ENCODE results near the gene CMTM7. TPM values are rescaled to one million over a fixed set of nuclear protein-coding genes. Genes with fewer than 3 reads are reported as not detected.

The CMTM7 gene
- total and polyA plus RNA-seq, 2 of the 13 experiments (the other 11 are each of a cell fraction or from before 2014, with no cell fraction given): 20.9 to 21.4 TPM

DNA sequence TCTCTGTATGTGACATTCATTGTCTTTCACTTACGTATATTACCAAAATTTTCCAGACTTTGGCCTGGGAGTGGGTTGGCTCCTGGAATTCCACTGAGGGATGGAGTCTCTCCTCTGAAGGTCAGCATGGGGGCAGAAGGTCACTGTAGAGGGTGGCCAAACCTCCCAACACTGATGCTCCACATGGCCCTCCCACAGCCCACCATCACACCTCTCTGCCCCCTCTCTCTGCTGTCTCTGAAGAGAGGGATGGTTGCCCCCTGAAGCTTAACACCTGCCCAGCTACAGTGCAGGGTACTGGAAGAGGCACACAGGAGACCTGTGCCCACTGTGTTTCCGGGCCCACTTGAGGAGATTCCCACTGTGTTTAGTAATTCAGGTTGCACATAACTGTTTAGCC lies 58.8 kb downstream of the CMTM7 start:
- in situ Hi-C loops (cut with HindIII; ENCODE audit: extremely low pct_ligation_motif_present, low pct_unique_long_range_greater_than_20kb) (no loop called here), intact Hi-C loops (cut with micrococcal nuclease; ENCODE audit: unreplicated experiment) (no loop called here)
- 100% methylated on average over 2 of the region's 2 CpGs for WGBS (ENCODE audit: low lambda C conversion rate)
- no peaks in the 10 kb centered on the region for H3K4me1 ChIP-seq (ENCODE audit: insufficient read depth, low read length)
- no peak for FAIRE-seq
- no TSS peak for BruUV-seq (replicated peaks)
- POLR2A ChIA-PET: no interaction called here
- H2AFZ ChIP-seq (ENCODE audit: low read length): no peak overlapping the region
- H3K27me3 ChIP-seq (ENCODE audit: control insufficient read depth in 1 of 2, insufficient read depth in 2 of 2, low read length in 2 of 2): no peaks in the 10 kb centered on the region
- H3K9ac ChIP-seq (ENCODE audit: insufficient read depth, low read depth, low read length): no peak overlapping the region
- DNase-seq (ENCODE audit: low spot score): no peak
- no peak overlapping the region for H3K27ac ChIP-seq (ENCODE audit: extremely low read length, insufficient read depth, low read length)
- CTCF ChIA-PET (ENCODE audit: low intra/inter-chr PET ratio, low total read pairs): no interaction called here
- TF ChIP-seq, protein P1, sequence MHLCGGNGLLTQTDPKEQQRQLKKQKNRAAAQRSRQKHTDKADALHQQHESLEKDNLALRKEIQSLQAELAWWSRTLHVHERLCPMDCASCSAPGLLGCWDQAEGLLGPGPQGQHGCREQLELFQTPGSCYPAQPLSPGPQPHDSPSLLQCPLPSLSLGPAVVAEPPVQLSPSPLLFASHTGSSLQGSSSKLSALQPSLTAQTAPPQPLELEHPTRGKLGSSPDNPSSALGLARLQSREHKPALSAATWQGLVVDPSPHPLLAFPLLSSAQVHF (CRISPR knock-in tag; IDR thresholded peaks at IDR 0.05): no peak
- TF ChIP-seq, protein P2, sequence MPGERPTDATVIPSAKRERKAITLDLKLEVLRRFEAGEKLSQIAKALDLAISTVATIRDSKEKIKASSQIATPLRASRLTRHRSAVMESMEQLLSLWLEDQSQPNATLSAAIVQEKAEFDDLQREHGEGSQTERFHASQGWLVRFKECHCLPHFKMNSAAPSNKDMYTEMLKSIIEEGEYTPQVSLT (CRISPR knock-in tag; IDR thresholded peaks at IDR 0.05; ENCODE audit: borderline replicate concordance, low read depth): no peak
- TF ChIP-seq NFYC (CRISPR knock-in tag; IDR thresholded peaks at IDR 0.05): no peak
- TF ChIP-seq ZNF841 (CRISPR knock-in tag; IDR thresholded peaks at IDR 0.05; ENCODE audit: borderline replicate concordance): no peak
- TF ChIP-seq SMAD9 (CRISPR knock-in tag; IDR thresholded peaks at IDR 0.05): no peak
- no peak for TF ChIP-seq TSC22D2 (CRISPR knock-in tag; IDR thresholded peaks at IDR 0.05; ENCODE audit: borderline replicate concordance)
- no peak for TF ChIP-seq SNAPC2 (CRISPR knock-in tag; IDR thresholded peaks at IDR 0.05)
- TF ChIP-seq, protein P3, sequence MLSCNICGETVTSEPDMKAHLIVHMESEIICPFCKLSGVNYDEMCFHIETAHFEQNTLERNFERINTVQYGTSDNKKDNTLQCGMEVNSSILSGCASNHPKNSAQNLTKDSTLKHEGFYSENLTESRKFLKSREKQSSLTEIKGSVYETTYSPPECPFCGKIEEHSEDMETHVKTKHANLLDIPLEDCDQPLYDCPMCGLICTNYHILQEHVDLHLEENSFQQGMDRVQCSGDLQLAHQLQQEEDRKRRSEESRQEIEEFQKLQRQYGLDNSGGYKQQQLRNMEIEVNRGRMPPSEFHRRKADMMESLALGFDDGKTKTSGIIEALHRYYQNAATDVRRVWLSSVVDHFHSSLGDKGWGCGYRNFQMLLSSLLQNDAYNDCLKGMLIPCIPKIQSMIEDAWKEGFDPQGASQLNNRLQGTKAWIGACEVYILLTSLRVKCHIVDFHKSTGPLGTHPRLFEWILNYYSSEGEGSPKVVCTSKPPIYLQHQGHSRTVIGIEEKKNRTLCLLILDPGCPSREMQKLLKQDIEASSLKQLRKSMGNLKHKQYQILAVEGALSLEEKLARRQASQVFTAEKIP (CRISPR knock-in tag; IDR thresholded peaks at IDR 0.05; ENCODE audit: borderline replicate concordance): no peak
- TF ChIP-seq MAFF (IDR thresholded peaks at IDR 0.05; ENCODE audit: low read depth, low read length): no peak
- no peak overlapping the region for H3K4me3 ChIP-seq (replicated peaks in 1 of 3; ENCODE audit: insufficient read depth in 1 of 3, low read depth in 2 of 3, low read length in 3 of 3)
- H3K79me2 ChIP-seq (ENCODE audit: insufficient read depth, low read length): peaks cover 3% of the 10 kb centered on the region
- H4K20me1 ChIP-seq (ENCODE audit: insufficient read depth, low read length): no peaks in the 10 kb centered on the region
- no peak overlapping the region for H3K4me2 ChIP-seq (ENCODE audit: low read depth, low read length)
- peaks cover 10 to 41% of the 10 kb centered on the region in 2 experiments; a peak in 4 of 5 replicates for H3K36me3 ChIP-seq (replicated peaks in 1 of 2; ENCODE audit: control insufficient read depth in 1 of 2, insufficient read depth in 2 of 2, low read length in 2 of 2)
- H3K9me3 ChIP-seq (ENCODE audit: low read length): no peaks in the 10 kb centered on the region
- no peak for ATAC-seq
